Islet of Langerhans (tissue), 1 donor: ENCODE results near the gene STBD1.
"Not testable (repeated sequence)": the region's sequence is repeated elsewhere in the genome, so short reads cannot be mapped to it uniquely, and the experiment has no call there.

ENCODE experiments used
- FAIRE-seq: peaks from one replicate; lab custom pipeline; 2011; peaks lifted over from hg19 to GRCh38; lab: Jason Lieb, UNC

Gene STBD1

DNA sequence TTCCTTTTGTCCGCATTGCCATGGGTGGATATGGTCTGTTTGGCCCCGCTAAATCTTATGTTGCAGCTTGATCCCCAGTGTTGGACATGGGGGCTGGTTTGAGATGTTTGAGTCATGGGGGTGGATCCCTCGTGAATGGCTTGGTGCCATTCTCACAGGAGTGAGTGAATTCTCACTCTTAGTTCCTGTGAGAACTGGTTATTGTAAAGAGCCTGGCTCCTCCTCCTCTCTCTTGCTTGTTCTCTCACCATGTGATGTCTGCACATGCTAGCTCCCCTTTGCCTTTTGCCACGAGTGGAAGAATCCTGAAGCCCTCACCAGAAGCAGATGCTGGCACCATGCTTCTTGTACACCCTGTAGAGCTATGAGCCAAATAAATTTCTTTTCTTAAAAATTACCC is 22.6 kb upstream of the STBD1 start:
- FAIRE-seq: no peak

DNA sequence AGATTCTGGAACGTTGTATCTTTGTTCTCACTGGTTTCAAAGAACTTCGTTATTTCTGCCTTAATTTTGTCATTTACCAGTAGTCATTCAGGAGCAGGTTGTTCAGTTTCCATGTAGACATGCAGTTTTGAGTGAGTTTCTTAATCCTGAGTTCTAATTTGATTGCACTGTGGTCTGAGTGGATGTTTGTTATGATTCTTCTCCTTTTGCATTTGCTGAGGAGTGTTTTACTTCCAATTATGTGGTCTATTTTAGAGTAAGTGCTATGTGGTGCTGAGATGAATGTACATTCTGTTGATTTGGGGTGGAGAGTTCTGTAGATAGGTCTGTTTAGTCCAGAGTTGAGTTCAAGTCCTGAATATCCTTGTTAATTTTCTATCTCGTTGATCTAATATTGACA is 18.7 kb upstream of the STBD1 start:
- FAIRE-seq: not testable (repeated sequence)

DNA sequence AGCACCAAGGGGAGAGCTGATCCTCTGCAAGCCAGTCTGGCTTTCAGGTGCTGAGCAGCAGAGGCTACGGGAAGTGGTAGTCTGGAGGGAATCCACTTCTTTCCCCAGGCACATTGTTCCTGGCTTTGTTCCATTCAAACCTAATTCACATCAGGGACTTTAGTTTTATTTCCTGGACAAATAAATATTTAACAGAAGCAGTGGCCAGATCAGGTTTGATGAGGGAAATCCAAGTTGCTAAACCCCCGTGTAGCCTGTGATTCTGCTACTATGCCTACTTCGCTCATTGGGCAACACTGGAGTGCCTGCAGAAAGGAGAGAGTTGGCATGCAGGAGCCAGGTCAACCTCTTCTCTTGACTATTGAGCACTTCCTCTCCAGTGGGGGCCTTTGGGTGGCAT is 13.8 kb upstream of the STBD1 start:
- FAIRE-seq: no peak

GRCh38 chr4:76293772-76294171 is 12.8 kb upstream of the STBD1 start:
- no peak for FAIRE-seq

- FAIRE-seq: no peak
Measured at GRCh38 chr4:76296286-76296820, 10.2 kb upstream of the STBD1 start.

- FAIRE-seq: no peak
Measured at GRCh38 chr4:76298227-76298626, 8.3 kb upstream of the STBD1 start.

DNA sequence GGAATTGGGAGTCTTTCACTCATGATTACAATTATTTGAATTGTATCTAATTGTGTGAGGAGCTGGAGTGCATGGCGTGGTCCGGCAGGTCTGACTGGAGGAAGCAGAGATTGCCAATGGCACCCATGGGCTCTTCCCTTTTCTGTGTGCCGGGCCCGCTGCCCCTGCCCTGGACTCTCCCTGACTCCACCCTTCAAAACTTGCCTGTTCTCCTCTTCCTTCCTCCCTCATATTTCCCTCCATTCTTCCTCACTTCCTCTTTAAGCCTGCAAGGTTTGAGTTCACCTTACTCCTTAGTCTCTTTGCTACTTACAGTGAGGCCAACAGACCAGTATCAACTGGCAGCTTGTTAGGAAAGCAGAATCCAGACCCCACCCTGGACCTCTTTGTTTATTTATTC is 6.5 kb upstream of the STBD1 start:
- no peak for FAIRE-seq

GRCh38 chr4:76301068-76301774 is 5.3 kb upstream of the STBD1 start:
- FAIRE-seq: peak; percentile 95

- FAIRE-seq: no peak
Measured at GRCh38 chr4:76301775-76302162, 4.8 kb upstream of the STBD1 start.

DNA sequence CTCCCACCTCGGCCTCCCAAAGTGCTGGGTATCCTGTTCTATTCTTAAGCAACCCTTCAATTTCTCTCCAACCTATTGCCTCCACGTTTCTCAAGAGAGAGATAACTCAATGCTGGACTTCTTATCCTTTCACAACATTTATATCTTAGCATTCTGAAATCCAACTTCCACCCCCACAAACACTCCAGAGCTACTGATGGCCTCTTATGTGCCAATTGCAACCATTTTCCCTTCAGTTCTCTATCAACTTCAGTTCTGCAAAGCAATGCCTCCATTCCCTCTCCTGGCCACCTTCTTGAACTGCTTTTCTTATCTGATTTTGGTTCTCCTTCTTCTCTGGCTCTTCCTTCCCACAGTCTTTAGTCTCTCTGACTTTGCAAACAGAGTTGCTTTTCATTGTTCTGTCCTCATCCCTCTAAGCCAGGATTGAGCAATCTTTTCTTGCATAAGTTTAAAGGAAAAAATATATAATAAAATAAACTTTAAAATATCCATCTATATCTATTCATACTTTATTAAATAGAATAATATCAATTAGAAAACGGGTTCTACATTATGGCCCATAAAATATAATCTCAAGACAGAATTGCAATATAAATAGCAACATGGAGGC is 3.6 kb upstream of the STBD1 start:
- FAIRE-seq: no peak

- FAIRE-seq: no peak
Measured at GRCh38 chr4:76305033-76305687, 1.4 kb upstream of the STBD1 start.

GRCh38 chr4:76306882-76307659 is 538 bp downstream of the STBD1 start:
- FAIRE-seq: no peak

- peak; percentile 98 for FAIRE-seq
Measured at GRCh38 chr4:76307660-76308014, 1.1 kb downstream of the STBD1 start.

- FAIRE-seq: no peak
Measured at GRCh38 chr4:76308548-76308947, 2.0 kb downstream of the STBD1 start.

DNA sequence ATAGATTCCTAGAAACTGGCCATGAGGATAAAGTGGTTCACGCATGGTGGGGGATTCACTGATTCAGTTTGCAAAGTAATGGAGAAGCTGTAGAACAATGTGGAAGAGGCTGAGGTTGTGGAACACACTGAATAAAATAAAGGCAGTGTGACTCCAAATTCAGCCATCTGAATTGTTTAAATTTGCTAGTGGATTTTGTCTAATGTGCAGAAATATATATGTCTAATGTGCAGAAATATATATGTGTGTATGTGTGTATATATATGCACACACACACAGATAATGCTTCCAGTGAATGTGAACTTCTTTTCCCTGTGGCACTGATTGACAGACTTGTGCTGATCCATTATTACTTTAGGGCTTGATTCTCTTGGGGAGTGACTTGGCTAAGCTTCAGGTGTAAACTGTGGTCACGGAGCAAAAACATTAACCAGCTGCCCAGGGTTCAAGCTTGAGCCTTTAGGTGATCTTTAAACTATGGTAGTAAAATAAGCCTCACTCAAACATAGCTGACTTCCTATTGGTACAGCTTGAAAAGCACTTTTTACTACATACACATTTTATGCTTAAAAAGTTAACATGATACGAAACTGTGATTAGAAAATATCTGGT is 3.5 kb downstream of the STBD1 start:
- FAIRE-seq: no peak

DNA sequence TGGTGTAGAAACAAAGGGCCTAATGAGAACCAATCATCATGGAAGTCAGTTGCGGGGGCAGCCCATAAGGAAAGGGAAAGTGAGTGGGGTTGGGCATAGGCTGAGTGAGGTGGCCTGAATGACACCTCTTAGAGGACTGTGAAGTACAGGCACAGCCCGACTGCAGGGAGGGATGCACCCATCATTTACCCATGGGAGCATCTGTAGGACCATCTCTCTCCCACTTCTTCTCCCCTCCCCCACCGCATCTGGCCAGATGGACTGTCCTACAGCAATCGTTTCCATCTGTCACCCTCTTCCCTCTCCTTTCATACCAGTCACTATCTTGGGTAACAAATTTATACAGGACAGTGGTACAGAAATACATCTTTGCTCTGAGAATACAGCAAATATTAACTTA is 4.2 kb downstream of the STBD1 start:
- FAIRE-seq: no peak

- FAIRE-seq: no peak
Measured at GRCh38 chr4:76311896-76312331, 5.4 kb downstream of the STBD1 start.

DNA sequence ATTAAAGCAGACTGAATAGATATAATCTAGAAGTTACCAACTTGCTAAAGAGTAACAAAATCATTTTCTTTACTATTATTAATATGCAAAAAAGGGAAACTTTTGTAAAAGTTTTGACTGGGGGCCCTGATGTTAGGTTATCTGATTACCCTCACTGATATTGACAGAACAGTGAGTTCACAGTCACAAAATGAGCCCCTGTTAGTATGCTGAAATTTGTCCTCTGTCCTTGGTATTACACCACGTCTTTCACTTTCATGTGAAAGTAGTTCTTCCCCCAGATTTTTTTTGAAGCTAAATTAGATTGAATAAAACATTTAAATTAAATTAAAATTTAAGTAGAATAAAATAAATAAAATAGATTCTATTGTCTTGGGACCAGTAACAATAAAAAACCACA is 5.9 kb downstream of the STBD1 start:
- FAIRE-seq: no peak

GRCh38 chr4:76313547-76313946 is 7.0 kb downstream of the STBD1 start:
- no peak for FAIRE-seq

- no peak for FAIRE-seq
Measured at GRCh38 chr4:76315267-76315918, 8.9 kb downstream of the STBD1 start.

DNA sequence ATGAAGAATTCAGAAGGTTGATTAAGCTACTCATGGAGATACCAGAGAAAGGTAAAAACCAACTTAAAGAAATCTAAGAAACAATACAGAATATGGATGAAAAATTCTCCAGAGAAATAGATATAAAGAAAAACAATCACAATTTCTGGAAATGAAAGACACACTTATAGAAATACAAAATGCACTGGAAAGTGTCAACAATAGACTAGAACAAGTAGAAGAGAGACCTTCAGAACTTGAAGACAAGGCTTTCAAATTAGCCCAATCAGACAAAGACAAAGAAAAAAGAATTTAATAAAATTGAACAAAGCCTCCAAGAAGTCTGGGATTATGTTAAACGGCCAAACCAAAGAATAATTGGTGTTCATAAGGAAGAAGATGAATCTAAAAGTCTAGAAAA is 9.6 kb downstream of the STBD1 start:
- no peak for FAIRE-seq

- no peak for FAIRE-seq
Measured at GRCh38 chr4:76322236-76322635, 15.7 kb downstream of the STBD1 start.
